Left ventricle myocardium inferior (tissue), 1 donor: Measurements from ENCODE around the gene PEX14. TPM values are rescaled to one million over a fixed set of nuclear protein-coding genes. Genes with fewer than 3 reads are reported as not detected.
A peak's percentile ranks its signal among the peaks of the same experiment; 100 is the strongest.

Source experiments
- DNase-seq: peaks from one replicate; pipeline ENCODE4 v3.0.0-alpha.2; 2020
- H3K27ac ChIP-seq: fragments of 200-600 bp; replicated peaks from 2 replicates; pipeline ENCODE4 v1.8.0; 2021
- H3K27me3 ChIP-seq: fragments of 200-600 bp; 2 replicates; pipeline ENCODE4 v1.8.0; 2021; ENCODE audit warnings: low read depth
- H3K36me3 ChIP-seq: fragments of 200-600 bp; 2 replicates; pipeline ENCODE4 v1.8.0; 2021
- H3K4me1 ChIP-seq: fragments of 200-600 bp; 2 replicates; pipeline ENCODE4 v1.8.0; 2021
- H3K4me3 ChIP-seq: fragments of 200-600 bp; 2 replicates; pipeline ENCODE4 v1.8.0; 2021; ENCODE audit warnings: mild to moderate bottlenecking, moderate library complexity
- H3K9me3 ChIP-seq: fragments of 200-600 bp; replicated peaks from 2 replicates; pipeline ENCODE4 v1.8.0; 2021
- intact Hi-C: fragments of 100-400 bp; cut with micrococcal nuclease; formaldehyde crosslinking; loops from one replicate; pipeline ENCODE4 v1.11.0; 2022
- total RNA-seq: library from RNA; stranded (reverse); fragmentation: NEBNext Ultra II Directional; extraction: Animal tissue kit (Norgen Biotek cat#: 25700); gene quantifications from one replicate; pipeline ENCODE4 v1.2.1, GENCODE V29; 2021
- TF ChIP-seq, protein P1 (sequence below): fragments of 200-600 bp; IDR thresholded peaks from 2 replicates; pipeline ENCODE4 v1.8.0; 2021; ENCODE audit warnings: antibody characterized with exemption, mild to moderate bottlenecking, borderline replicate concordance
- donor health status: DM: no; HTN: yes; CAD: no; lungs with severe emphysema.

Gene PEX14
- total RNA-seq, 1 donor from 2014 or later, result 20.8 TPM

DNA sequence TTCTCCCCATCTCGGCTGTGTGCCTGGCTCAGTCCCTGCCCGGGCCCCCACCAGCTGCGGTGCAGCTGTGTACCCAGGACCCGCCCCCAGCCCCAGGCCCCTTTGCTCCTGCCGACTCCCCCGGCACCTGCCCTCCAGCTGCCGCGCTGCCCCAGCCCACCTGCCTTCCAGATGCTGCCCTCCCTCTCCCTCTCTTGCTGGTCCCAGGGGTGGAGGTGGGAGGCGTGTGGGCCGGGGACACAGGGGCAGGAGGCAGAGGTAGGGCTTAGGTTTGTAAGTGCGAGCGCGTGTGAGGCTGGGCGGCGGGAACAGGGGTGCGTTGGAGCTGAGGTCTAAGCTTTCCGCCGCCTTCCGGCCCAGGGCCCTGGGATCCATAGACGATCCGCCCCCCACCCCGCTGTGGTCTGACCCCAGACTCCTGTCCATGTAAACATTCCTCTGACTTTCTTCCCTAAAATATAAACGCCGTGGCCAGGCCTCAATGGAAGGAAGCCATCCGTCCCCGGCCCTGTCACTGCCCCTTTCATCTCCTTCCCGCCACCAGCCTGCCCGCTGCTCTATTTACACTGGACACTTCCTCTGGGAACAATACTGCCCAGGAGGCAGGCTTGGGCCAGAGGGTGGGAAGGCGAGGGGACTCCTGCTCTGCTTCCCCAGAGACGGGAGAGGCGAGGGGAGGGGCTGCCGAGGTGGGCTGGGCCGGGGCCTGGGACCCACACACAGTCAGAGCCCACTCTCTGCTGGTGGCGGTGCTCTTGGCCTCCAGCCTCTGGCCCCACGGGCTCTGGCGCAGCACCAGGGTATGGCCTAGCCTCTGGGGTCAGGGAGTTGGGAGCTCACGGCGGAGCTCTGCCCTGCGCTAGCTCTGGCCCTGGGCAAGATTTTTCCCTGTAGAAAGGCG is 193.4 kb downstream of the PEX14 start:
- Histone ChIP-seq H3K36me3 (peaks cover 7% of the 10 kb centered on the region), H3K4me3 (no peak overlapping the region), H3K9me3 (no peaks in the 10 kb centered on the region), H3K27me3 (no peaks in the 10 kb centered on the region), H3K4me1 (peaks cover 99% of the 10 kb centered on the region), H3K27ac (peak overlapping the region; percentile 92)
- intact Hi-C loops, result no loop called here
- TF ChIP-seq, protein P1, sequence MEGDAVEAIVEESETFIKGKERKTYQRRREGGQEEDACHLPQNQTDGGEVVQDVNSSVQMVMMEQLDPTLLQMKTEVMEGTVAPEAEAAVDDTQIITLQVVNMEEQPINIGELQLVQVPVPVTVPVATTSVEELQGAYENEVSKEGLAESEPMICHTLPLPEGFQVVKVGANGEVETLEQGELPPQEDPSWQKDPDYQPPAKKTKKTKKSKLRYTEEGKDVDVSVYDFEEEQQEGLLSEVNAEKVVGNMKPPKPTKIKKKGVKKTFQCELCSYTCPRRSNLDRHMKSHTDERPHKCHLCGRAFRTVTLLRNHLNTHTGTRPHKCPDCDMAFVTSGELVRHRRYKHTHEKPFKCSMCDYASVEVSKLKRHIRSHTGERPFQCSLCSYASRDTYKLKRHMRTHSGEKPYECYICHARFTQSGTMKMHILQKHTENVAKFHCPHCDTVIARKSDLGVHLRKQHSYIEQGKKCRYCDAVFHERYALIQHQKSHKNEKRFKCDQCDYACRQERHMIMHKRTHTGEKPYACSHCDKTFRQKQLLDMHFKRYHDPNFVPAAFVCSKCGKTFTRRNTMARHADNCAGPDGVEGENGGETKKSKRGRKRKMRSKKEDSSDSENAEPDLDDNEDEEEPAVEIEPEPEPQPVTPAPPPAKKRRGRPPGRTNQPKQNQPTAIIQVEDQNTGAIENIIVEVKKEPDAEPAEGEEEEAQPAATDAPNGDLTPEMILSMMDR, result no peak
- DNase-seq, result no peak

DNA sequence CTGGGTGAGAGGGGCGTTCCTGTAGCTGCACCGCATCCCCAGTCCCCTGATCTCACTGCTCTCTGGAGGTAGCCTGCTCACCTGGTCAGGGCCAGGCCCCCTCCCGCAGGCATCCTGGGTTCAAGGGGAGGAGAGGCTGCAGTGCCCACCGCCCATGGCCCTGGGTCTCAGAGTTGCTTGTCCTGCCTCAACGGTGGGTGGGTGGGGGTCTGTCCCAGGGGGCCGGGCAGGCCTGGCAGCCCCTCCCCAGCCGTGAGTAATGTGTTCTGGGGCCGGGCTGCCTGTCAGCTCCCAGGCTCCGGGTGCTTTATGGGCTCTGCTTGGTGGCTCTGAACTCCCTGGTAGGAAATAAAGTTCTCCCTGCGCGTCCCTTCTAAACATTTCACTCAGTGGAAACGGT is 194.8 kb downstream of the PEX14 start:
- H3K4me3 ChIP-seq, result no peak overlapping the region
- TF ChIP-seq, protein P1, result no peak
- no peaks in the 10 kb centered on the region for H3K9me3 ChIP-seq

DNA sequence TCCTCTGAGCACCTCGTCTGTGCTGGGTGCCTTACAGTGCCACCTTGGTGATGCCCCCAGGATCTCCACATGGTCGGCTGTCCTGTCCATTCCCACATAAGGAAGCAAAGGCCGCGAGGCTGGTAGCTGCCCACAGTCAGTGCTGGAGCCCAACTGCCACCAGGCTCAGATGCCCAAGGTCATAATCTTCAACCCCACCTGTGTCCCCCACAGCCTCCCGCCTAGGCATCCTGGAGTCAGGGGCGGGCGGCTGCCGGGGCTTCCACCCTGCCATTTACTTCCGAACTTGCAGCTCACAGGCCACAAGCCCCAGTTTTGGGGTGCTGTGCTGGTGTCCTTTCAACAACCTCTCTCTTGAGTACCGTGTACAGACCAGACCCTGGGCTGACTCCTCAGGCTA is 195.4 kb downstream of the PEX14 start:
- Histone ChIP-seq H3K9me3 (no peaks in the 10 kb centered on the region), H3K36me3 (peaks cover 1% of the 10 kb centered on the region), H3K4me3 (no peak overlapping the region), H3K27me3 (no peaks in the 10 kb centered on the region), H3K27ac (peak overlapping the region; percentile 92), H3K4me1 (peaks cover 99% of the 10 kb centered on the region)
- no peak for DNase-seq
- intact Hi-C loops, result no loop called here
- TF ChIP-seq, protein P1, result no peak

More for the DNA sequence above, 194.8 kb downstream of the PEX14 start:
- Histone ChIP-seq H3K27ac (peak overlapping the region; percentile 92), H3K36me3 (peaks cover 7% of the 10 kb centered on the region), H3K27me3 (no peaks in the 10 kb centered on the region), H3K4me1 (peaks cover 99% of the 10 kb centered on the region)
- intact Hi-C loops, result no loop called here
- DNase-seq, result no peak

DNA sequence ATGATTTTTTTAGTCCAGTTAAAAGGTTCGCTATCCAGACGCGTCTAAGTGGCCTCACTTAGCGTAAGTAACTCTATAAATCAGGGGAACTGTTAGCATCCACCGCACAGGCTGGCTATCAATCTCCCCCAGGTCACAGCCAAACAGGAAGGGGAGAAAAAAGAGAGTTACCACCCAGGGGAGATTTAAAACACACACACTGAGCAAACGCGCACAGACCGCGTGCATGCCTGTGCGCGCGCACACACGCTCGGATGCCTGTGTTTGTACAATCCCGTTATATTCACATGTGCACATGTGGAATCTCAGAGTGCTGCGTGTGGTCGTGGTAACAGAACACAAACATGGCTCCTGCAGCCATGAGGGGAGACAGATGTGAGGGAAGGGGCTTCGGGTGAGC is 196.3 kb downstream of the PEX14 start:
- Histone ChIP-seq H3K36me3 (no peaks in the 10 kb centered on the region), H3K9me3 (no peaks in the 10 kb centered on the region), H3K27me3 (no peaks in the 10 kb centered on the region), H3K27ac (peak overlapping the region; percentile 38), H3K4me1 (peaks cover 99% of the 10 kb centered on the region), H3K4me3 (no peak overlapping the region)
- intact Hi-C loops, result no loop called here
- no peak for DNase-seq
- TF ChIP-seq, protein P1, result no peak

DNA sequence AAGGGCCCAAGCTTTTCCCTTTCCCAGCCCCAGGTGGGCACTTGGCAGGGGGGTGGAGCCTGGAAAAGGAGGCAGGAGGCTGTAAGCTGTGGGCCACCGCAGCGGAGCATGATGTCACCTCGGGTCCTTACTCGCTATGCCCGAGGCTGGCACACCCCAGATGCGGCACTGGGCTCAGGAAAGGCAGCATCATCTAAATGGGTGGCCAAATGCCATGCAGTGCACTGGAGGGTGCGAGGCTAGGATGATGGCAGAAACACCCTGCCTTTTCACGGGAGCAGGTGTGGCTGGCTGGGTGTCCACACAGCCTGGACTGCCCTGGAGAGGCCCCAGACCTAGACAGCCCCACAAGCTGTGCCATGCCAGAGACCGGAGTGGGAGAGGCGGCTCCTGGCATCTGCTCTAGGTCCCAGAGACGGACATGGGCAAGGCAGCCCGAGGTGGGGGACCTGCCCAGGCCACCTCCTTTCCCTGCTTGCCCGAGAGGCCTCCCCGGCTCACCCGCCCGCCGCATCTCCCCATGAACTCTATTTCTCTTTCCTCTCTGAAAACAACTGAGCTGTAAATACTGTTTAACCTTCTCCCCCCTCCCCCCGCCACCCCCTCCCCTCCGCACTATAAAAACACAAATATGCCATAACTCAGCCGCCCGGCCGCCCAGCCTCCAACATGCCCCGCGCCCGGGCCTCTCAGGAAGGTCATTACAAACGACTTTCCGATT is 197.0 kb downstream of the PEX14 start:
- Histone ChIP-seq H3K9me3 (no peaks in the 10 kb centered on the region), H3K4me3 (no peak overlapping the region), H3K36me3 (no peaks in the 10 kb centered on the region), H3K4me1 (peaks cover 99% of the 10 kb centered on the region), H3K27me3 (no peaks in the 10 kb centered on the region), H3K27ac (peak overlapping the region; percentile 38)
- intact Hi-C loops, result no loop called here
- DNase-seq, result no peak
- TF ChIP-seq, protein P1, result no peak
